ENCODE data around the gene PACRG. TPM values are rescaled to one million over a fixed set of nuclear protein-coding genes. Genes with fewer than 3 reads are reported as not detected.

The PACRG gene
- total and polyA plus RNA-seq, 2 experiments from 2014 or later = 0.17 to 0.68 TPM

DNA sequence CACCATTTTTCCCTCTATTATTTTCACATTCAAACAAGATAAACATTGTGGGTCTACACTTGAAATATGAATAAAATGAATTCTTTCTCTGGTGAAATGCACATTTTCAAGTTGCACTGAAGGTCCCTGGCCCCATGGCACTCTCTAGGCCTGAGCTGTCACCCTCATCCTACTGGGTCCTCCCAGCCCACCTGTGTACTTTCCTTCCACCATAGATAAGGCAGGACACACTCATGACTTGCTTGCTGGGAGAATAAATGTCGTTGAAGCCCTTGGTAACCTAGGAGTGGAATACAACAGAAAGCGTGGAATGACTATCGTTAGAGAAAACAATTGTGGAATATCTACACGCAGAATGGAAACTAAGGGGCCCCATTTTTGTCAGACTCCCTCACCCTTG, 585.8 kb downstream of the PACRG start (continued):
- TF ChIP-seq STAT1 (IDR thresholded peaks at IDR 0.05; ENCODE audit: unreplicated experiment) = no peak
- no peak for TF ChIP-seq ZNF331 (CRISPR knock-in tag; IDR thresholded peaks at IDR 0.05; ENCODE audit: low read depth)

DNA sequence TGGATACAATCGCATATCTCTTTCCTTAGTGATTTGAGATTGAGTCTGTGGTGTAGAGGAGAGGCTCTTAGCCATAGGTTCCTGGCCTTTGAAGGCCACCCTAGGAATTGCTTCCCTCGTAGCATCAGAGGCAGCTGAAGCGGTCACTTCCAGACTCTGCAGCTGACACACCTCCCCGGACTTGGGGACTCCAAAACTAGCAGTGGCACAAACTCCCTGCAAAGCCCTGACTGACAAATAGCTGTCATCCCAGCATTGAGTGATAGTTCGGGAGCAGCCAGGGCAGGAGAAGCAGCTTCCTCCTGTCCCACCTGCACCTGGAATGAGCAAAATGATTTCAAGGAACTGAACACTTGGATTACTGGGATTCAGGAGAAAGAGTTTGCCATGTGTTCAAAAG, 586.2 kb downstream of the PACRG start:
- H3K27ac Mint-ChIP-seq = no peak overlapping the region
- H2AFZ ChIP-seq = no peak overlapping the region

More for the DNA sequence above, 586.2 kb downstream of the PACRG start:
- Mint-ChIP-seq H3K4me3 (no peak overlapping the region), H3K9me3 (no peaks in the 10 kb centered on the region), H3K36me3 (ENCODE audit: low read depth) (no peaks in the 10 kb centered on the region), H3K4me1 (no peaks in the 10 kb centered on the region; the same call in 2 of the 3 replicates), H3K27me3 (ENCODE audit: insufficient read depth, low read depth, poor library complexity) (peaks cover 5% of the 10 kb centered on the region)
- H3F3A ChIP-seq (replicated peaks; ENCODE audit: low read depth) = no peaks in the 10 kb centered on the region
- DNase-seq (ENCODE audit: low spot score) (no peak), ATAC-seq (no peak)
- no peaks in the 10 kb centered on the region for H3K79me2 ChIP-seq (replicated peaks; ENCODE audit: insufficient read depth)
- H3K27ac ChIP-seq (ENCODE audit: low read depth) = no peak overlapping the region
- no peaks in the 10 kb centered on the region for H3K9me2 ChIP-seq (ENCODE audit: insufficient read depth)
- no peaks in the 10 kb centered on the region for H3K27me3 ChIP-seq (ENCODE audit: insufficient read depth)
- no peaks in the 10 kb centered on the region for H3K4me1 ChIP-seq (ENCODE audit: insufficient read depth)
- H3K36me3 ChIP-seq (ENCODE audit: insufficient read depth) = no peaks in the 10 kb centered on the region
- no peaks in the 10 kb centered on the region for H4K20me1 ChIP-seq (replicated peaks; ENCODE audit: insufficient read depth)
- H3K4me3 ChIP-seq = no peak overlapping the region
- no peak overlapping the region for H3K4me2 ChIP-seq
- no peak for TF ChIP-seq EZH2 (IDR thresholded peaks at IDR 0.05; ENCODE audit: low read depth, unreplicated experiment)
- no peak for TF ChIP-seq ZNF114 (CRISPR knock-in tag; IDR thresholded peaks at IDR 0.05)
- no peak for TF ChIP-seq EZH2phosphoT487 (IDR thresholded peaks at IDR 0.05; ENCODE audit: unreplicated experiment)
- TF ChIP-seq, protein P1, sequence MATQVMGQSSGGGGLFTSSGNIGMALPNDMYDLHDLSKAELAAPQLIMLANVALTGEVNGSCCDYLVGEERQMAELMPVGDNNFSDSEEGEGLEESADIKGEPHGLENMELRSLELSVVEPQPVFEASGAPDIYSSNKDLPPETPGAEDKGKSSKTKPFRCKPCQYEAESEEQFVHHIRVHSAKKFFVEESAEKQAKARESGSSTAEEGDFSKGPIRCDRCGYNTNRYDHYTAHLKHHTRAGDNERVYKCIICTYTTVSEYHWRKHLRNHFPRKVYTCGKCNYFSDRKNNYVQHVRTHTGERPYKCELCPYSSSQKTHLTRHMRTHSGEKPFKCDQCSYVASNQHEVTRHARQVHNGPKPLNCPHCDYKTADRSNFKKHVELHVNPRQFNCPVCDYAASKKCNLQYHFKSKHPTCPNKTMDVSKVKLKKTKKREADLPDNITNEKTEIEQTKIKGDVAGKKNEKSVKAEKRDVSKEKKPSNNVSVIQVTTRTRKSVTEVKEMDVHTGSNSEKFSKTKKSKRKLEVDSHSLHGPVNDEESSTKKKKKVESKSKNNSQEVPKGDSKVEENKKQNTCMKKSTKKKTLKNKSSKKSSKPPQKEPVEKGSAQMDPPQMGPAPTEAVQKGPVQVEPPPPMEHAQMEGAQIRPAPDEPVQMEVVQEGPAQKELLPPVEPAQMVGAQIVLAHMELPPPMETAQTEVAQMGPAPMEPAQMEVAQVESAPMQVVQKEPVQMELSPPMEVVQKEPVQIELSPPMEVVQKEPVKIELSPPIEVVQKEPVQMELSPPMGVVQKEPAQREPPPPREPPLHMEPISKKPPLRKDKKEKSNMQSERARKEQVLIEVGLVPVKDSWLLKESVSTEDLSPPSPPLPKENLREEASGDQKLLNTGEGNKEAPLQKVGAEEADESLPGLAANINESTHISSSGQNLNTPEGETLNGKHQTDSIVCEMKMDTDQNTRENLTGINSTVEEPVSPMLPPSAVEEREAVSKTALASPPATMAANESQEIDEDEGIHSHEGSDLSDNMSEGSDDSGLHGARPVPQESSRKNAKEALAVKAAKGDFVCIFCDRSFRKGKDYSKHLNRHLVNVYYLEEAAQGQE (IDR thresholded peaks at IDR 0.05; ENCODE audit: unreplicated experiment) = no peak
- TF ChIP-seq, protein P2, sequence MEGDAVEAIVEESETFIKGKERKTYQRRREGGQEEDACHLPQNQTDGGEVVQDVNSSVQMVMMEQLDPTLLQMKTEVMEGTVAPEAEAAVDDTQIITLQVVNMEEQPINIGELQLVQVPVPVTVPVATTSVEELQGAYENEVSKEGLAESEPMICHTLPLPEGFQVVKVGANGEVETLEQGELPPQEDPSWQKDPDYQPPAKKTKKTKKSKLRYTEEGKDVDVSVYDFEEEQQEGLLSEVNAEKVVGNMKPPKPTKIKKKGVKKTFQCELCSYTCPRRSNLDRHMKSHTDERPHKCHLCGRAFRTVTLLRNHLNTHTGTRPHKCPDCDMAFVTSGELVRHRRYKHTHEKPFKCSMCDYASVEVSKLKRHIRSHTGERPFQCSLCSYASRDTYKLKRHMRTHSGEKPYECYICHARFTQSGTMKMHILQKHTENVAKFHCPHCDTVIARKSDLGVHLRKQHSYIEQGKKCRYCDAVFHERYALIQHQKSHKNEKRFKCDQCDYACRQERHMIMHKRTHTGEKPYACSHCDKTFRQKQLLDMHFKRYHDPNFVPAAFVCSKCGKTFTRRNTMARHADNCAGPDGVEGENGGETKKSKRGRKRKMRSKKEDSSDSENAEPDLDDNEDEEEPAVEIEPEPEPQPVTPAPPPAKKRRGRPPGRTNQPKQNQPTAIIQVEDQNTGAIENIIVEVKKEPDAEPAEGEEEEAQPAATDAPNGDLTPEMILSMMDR (conservative IDR thresholded peaks at IDR 0.05; ENCODE audit: low read depth in 2 of 2) = no peak
- TF ChIP-seq, protein P3, sequence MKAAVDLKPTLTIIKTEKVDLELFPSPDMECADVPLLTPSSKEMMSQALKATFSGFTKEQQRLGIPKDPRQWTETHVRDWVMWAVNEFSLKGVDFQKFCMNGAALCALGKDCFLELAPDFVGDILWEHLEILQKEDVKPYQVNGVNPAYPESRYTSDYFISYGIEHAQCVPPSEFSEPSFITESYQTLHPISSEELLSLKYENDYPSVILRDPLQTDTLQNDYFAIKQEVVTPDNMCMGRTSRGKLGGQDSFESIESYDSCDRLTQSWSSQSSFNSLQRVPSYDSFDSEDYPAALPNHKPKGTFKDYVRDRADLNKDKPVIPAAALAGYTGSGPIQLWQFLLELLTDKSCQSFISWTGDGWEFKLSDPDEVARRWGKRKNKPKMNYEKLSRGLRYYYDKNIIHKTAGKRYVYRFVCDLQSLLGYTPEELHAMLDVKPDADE (IDR thresholded peaks at IDR 0.05) = no peak
- no peak for TF ChIP-seq CREB1 (CRISPR knock-in tag; IDR thresholded peaks at IDR 0.05; ENCODE audit: low read depth)
- no peak for TF ChIP-seq STAT1 (IDR thresholded peaks at IDR 0.05; ENCODE audit: unreplicated experiment)
- no peak for TF ChIP-seq ZNF331 (CRISPR knock-in tag; IDR thresholded peaks at IDR 0.05; ENCODE audit: low read depth)
- TF ChIP-seq JUNB (IDR thresholded peaks at IDR 0.05; ENCODE audit: unreplicated experiment) = no peak
- no peak for TF ChIP-seq POLR2AphosphoS5 (IDR thresholded peaks at IDR 0.05; ENCODE audit: low read depth)
- TF ChIP-seq NANOG (IDR thresholded peaks at IDR 0.05; ENCODE audit: borderline replicate concordance) = no peak
- TF ChIP-seq, protein P4, sequence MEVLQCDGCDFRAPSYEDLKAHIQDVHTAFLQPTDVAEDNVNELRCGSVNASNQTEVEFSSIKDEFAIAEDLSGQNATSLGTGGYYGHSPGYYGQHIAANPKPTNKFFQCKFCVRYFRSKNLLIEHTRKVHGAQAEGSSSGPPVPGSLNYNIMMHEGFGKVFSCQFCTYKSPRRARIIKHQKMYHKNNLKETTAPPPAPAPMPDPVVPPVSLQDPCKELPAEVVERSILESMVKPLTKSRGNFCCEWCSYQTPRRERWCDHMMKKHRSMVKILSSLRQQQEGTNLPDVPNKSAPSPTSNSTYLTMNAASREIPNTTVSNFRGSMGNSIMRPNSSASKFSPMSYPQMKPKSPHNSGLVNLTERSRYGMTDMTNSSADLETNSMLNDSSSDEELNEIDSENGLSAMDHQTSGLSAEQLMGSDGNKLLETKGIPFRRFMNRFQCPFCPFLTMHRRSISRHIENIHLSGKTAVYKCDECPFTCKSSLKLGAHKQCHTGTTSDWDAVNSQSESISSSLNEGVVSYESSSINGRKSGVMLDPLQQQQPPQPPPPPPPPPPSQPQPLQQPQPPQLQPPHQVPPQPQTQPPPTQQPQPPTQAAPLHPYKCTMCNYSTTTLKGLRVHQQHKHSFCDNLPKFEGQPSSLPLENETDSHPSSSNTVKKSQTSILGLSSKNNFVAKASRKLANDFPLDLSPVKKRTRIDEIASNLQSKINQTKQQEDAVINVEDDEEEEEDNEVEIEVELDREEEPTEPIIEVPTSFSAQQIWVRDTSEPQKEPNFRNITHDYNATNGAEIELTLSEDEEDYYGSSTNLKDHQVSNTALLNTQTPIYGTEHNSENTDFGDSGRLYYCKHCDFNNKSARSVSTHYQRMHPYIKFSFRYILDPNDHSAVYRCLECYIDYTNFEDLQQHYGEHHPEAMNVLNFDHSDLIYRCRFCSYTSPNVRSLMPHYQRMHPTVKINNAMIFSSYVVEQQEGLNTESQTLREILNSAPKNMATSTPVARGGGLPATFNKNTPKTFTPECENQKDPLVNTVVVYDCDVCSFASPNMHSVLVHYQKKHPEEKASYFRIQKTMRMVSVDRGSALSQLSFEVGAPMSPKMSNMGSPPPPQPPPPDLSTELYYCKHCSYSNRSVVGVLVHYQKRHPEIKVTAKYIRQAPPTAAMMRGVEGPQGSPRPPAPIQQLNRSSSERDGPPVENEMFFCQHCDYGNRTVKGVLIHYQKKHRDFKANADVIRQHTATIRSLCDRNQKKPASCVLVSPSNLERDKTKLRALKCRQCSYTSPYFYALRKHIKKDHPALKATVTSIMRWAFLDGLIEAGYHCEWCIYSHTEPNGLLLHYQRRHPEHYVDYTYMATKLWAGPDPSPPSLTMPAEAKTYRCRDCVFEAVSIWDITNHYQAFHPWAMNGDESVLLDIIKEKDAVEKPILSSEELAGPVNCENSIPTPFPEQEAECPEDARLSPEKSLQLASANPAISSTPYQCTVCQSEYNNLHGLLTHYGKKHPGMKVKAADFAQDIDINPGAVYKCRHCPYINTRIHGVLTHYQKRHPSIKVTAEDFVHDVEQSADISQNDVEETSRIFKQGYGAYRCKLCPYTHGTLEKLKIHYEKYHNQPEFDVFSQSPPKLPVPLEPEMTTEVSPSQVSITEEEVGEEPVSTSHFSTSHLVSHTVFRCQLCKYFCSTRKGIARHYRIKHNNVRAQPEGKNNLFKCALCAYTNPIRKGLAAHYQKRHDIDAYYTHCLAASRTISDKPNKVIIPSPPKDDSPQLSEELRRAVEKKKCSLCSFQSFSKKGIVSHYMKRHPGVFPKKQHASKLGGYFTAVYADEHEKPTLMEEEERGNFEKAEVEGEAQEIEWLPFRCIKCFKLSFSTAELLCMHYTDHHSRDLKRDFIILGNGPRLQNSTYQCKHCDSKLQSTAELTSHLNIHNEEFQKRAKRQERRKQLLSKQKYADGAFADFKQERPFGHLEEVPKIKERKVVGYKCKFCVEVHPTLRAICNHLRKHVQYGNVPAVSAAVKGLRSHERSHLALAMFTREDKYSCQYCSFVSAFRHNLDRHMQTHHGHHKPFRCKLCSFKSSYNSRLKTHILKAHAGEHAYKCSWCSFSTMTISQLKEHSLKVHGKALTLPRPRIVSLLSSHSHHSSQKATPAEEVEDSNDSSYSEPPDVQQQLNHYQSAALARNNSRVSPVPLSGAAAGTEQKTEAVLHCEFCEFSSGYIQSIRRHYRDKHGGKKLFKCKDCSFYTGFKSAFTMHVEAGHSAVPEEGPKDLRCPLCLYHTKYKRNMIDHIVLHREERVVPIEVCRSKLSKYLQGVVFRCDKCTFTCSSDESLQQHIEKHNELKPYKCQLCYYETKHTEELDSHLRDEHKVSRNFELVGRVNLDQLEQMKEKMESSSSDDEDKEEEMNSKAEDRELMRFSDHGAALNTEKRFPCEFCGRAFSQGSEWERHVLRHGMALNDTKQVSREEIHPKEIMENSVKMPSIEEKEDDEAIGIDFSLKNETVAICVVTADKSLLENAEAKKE (CRISPR knock-in tag; IDR thresholded peaks at IDR 0.05) = no peak
